HEK293T (cell line): ENCODE data around the gene MRPS27.

Experiments
- CTCF ChIA-PET: fragments of 350-600 bp; formaldehyde crosslinking; extraction: SDS; loops from one replicate; lab custom pipeline; 2021; ENCODE audit warnings: antibody characterized with exemption, inconsistent platforms; lab: Yijun Ruan, JAX
- POLR2A ChIA-PET: fragments of 350-600 bp; formaldehyde crosslinking; extraction: SDS; loops from one replicate; lab custom pipeline; 2020; ENCODE audit warnings: antibody characterized with exemption, inconsistent platforms; lab: Yijun Ruan, JAX
- DNase-seq: peaks from one replicate; pipeline ENCODE4 v3.0.0; 2012; ENCODE audit warnings: mixed read lengths; ENCODE audit errors: extremely low spot score
- ARNT ChIP-seq: fragments of 450-650 bp; IDR thresholded peaks from 2 replicates; pipeline ENCODE4 v1.6.1; 2017; ENCODE audit warnings: mild to moderate bottlenecking
- BHLHE40 ChIP-seq: fragments of 450-650 bp; IDR thresholded peaks from 2 replicates; pipeline ENCODE4 v1.6.1; 2016; ENCODE audit warnings: mild to moderate bottlenecking, moderate library complexity, borderline replicate concordance
- CTBP1 ChIP-seq: fragments of 450-650 bp; IDR thresholded peaks from 2 replicates; pipeline ENCODE4 v1.6.1; 2016; ENCODE audit warnings: borderline replicate concordance
- ELF4 ChIP-seq: fragments of 450-650 bp; IDR thresholded peaks from 2 replicates; pipeline ENCODE4 v1.6.1; 2017; ENCODE audit warnings: antibody characterized with exemption
- FOXA1 ChIP-seq: fragments of 450-650 bp; IDR thresholded peaks from 2 replicates; pipeline ENCODE4 v1.6.1; 2016; ENCODE audit warnings: mild to moderate bottlenecking
- FOXK2 ChIP-seq: fragments of 450-650 bp; IDR thresholded peaks from 2 replicates; pipeline ENCODE4 v1.6.1; 2016; ENCODE audit warnings: mild to moderate bottlenecking
- FOXM1 ChIP-seq: fragments of 450-650 bp; IDR thresholded peaks from 2 replicates; pipeline ENCODE4 v1.6.1; 2017; ENCODE audit warnings: mild to moderate bottlenecking, borderline replicate concordance
- HDGF ChIP-seq: fragments of 450-650 bp; IDR thresholded peaks from 2 replicates; pipeline ENCODE4 v1.6.1; 2017; ENCODE audit warnings: antibody characterized with exemption, borderline replicate concordance
- L3MBTL2 ChIP-seq: fragments of 450-650 bp; conservative IDR thresholded peaks from 2 replicates; pipeline ENCODE4 v1.6.1; 2016; ENCODE audit warnings: mild to moderate bottlenecking
- LEF1 ChIP-seq: fragments of 450-650 bp; IDR thresholded peaks from 2 replicates; pipeline ENCODE4 v1.6.1; 2017; ENCODE audit warnings: mild to moderate bottlenecking, borderline replicate concordance
- NFRKB ChIP-seq: fragments of 450-650 bp; IDR thresholded peaks from 2 replicates; pipeline ENCODE4 v1.6.1; 2016; ENCODE audit warnings: mild to moderate bottlenecking, moderate library complexity
- SP1 ChIP-seq: fragments of 450-650 bp; IDR thresholded peaks from 2 replicates; pipeline ENCODE4 v1.6.1; 2017
- SUZ12 ChIP-seq: fragments of 450-650 bp; IDR thresholded peaks from 2 replicates; pipeline ENCODE4 v1.6.1; 2016; ENCODE audit warnings: mild to moderate bottlenecking
- TARDBP ChIP-seq: fragments of 450-650 bp; IDR thresholded peaks from 2 replicates; pipeline ENCODE4 v1.6.1; 2016
- ZNF384 ChIP-seq: fragments of 450-650 bp; IDR thresholded peaks from 2 replicates; pipeline ENCODE4 v1.6.1; 2016
- TF ChIP-seq, protein P1 (sequence below): fragments of 450-650 bp; IDR thresholded peaks from 2 replicates; pipeline ENCODE4 v1.6.1; 2016

Gene MRPS27

DNA sequence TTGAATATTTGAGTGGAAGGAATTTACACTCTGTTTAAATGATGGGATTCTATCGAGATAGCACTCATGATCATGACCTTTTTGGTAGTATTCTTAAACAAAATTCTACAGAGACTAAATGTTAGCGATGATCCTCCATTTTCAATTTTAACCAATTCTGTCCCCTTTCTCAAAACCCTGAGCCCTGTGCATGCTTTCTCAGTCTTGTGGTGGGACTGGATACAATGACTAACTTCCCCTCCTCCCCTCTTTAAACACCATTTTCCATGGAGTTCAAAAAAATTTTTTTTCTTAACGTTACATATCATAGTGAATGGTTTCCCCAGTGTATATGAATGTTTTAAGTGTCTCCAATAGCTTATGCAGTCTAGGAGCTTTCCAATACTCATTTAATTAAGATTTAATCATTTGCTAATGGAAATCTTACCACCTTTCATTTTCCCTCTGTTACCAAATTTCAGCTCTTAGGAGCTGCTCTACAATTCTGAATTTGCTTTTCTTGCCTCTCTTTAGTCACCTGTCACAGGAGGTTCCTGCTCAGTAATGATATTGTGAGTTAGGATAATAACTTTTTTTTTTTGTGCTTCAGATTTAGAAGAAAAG lies 111.6 kb downstream of the MRPS27 start:
- ChIA-PET POLR2A (interaction anchor here (2.0 kb wide), 1 partner anchor 112 kb away, joined by 8 read pairs; the partner anchor contains the start of genes MRPS27 and PTCD2), CTCF (no interaction called here)
- no peak for TF ChIP-seq BHLHE40
- TF ChIP-seq L3MBTL2: no peak
- no peak for TF ChIP-seq HDGF
- no peak for TF ChIP-seq FOXA1
- TF ChIP-seq ARNT: no peak
- no peak for TF ChIP-seq SUZ12
- TF ChIP-seq FOXK2: no peak
- TF ChIP-seq SP1: no peak
- TF ChIP-seq, protein P1, sequence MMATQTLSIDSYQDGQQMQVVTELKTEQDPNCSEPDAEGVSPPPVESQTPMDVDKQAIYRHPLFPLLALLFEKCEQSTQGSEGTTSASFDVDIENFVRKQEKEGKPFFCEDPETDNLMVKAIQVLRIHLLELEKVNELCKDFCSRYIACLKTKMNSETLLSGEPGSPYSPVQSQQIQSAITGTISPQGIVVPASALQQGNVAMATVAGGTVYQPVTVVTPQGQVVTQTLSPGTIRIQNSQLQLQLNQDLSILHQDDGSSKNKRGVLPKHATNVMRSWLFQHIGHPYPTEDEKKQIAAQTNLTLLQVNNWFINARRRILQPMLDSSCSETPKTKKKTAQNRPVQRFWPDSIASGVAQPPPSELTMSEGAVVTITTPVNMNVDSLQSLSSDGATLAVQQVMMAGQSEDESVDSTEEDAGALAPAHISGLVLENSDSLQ: no peak
- TF ChIP-seq TARDBP: no peak
- TF ChIP-seq FOXM1: no peak

DNA sequence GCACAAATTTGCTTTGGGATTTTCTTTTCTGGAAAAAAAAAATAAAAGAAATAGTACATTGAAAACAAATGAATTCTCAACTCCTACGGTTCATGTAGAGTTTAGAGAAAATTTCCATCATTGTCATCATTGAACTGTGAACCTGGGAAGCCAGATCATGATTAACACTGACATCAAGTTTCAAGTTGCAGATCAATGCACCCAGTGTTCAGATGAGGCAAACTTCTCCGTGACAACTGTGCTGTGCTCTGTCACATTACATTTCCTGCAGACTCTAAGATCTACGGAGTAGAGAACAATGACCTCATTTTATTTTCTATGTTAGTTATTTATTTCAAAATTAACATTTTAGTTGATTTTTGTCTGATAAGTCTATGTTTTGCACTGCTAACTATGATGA lies 113.0 kb downstream of the MRPS27 start:
- ChIA-PET CTCF (no interaction called here), POLR2A (no interaction called here)
- TF ChIP-seq LEF1 (no peak), BHLHE40 (no peak), FOXK2 (no peak), FOXM1 (no peak), HDGF (no peak), SUZ12 (no peak), FOXA1 (no peak), CTBP1 (no peak), TARDBP (no peak), NFRKB (no peak), ARNT (no peak), ELF4 (no peak), L3MBTL2 (no peak), ZNF384 (no peak), SP1 (no peak)
- TF ChIP-seq, protein P1: no peak
- no peak for DNase-seq

More for the DNA sequence above, 111.6 kb downstream of the MRPS27 start:
- no peak for DNase-seq

DNA sequence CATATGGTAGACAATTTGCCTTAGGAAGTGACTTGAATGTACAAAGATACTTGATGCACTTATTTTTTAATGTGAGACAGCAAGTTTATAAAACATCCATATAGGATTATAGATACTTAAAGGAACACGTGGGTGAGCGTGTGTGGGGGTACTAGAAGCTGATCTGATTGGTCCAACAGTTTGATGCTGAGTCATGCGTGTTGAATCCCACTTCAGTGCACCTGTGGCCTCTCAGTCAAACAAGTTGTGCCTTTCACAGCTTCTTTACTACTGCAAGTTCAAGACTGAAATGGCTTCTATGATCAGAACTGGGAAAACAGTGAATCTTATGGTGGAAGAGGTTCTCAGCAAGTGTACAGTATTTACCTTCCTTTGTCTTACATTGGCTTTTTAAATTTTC lies 113.9 kb downstream of the MRPS27 start:
- DNase-seq: no peak
- TF ChIP-seq NFRKB (no peak), L3MBTL2 (no peak), TARDBP (no peak), CTBP1 (no peak), ELF4 (no peak), FOXA1 (no peak), ARNT (no peak), SUZ12 (no peak), SP1 (no peak), LEF1 (no peak), FOXK2 (no peak), ZNF384 (no peak), HDGF (no peak), BHLHE40 (no peak), FOXM1 (no peak)
- TF ChIP-seq, protein P1: no peak
- ChIA-PET POLR2A (no interaction called here), CTCF (no interaction called here)

DNA sequence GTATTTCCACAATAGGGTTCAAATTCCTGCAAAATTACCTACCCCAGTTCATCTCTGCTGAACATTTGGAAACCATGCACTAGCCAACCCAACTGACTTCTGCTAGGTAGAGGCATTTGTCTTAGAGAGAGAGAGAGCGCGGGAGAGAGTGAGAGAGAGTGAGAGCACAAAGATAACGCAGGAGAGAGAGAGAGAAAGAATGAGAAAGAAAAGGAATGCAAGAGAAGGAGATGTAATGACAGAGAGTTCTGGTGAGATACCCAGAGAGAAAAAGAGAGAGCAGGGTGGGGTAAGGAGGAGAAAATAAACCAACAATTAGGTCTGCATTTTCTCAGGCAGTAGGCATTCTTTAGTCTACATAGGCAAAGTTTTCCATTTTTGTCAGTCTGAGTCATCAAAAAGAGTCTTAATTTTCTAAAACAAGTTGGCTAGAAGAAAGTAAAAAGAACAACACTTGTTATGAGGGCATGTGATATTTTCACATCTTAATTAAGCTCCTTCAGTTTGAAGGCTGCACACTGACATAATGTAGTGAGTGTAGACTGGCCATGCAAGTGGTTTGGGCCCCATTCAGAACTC lies 114.5 kb downstream of the MRPS27 start:
- CTCF ChIA-PET: interaction anchor here (0.6 kb wide), 1 partner anchor 793 kb away, joined by 3 read pairs; no protein-coding TSS in a partner anchor
- no peak for TF ChIP-seq ARNT
- no peak for TF ChIP-seq ELF4
- TF ChIP-seq CTBP1: no peak
- no peak for DNase-seq
- POLR2A ChIA-PET: no interaction called here

DNA sequence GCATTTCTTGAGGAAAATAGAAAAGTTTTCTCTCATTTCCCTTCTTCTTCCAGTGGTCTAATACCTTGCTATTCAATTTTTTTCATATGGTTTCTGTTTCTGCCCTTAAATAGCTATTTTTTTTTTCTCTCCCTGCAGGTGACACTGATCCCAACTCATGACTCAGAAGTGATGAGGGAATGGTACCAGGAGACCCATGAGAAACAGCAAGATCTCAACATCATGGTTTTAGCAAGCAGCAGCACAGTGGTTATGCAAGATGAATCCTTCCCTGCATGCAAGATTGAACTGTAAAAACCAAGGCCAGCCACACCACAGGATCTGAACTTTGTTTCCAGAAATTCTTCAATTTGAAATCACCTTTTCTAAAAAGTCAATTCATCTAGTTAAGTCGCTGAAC lies 115.1 kb downstream of the MRPS27 start:
- ChIA-PET CTCF (interaction anchor here (0.6 kb wide), 1 partner anchor 794 kb away, joined by 3 read pairs; no protein-coding TSS in a partner anchor), POLR2A (no interaction called here)
- no peak for DNase-seq
- TF ChIP-seq ARNT: no peak
- no peak for TF ChIP-seq CTBP1
- TF ChIP-seq FOXM1: no peak
- TF ChIP-seq FOXA1: no peak
- TF ChIP-seq NFRKB: no peak
- TF ChIP-seq LEF1: no peak
- TF ChIP-seq, protein P1: no peak
- TF ChIP-seq L3MBTL2: no peak
- no peak for TF ChIP-seq ZNF384
- no peak for TF ChIP-seq TARDBP
- TF ChIP-seq SUZ12: no peak
- no peak for TF ChIP-seq HDGF
- no peak for TF ChIP-seq FOXK2
- TF ChIP-seq ELF4: no peak
- no peak for TF ChIP-seq BHLHE40
- no peak for TF ChIP-seq SP1
